Fibroblast of peridontal ligament (primary cell): Measurements from ENCODE around the gene PRKACA.

Experiments used
- DNase-seq: peaks from one replicate; pipeline ENCODE4 v3.0.0-alpha.2; 2010; ENCODE audit errors: extremely low read depth

The PRKACA gene

GRCh38 chr19:14116918-14117578 lies 514 bp downstream of the PRKACA start:
- DNase-seq: no peak

GRCh38 chr19:14116525-14116917 lies 1.0 kb downstream of the PRKACA start:
- DNase-seq: no peak

GRCh38 chr19:14115756-14116155 lies 1.8 kb downstream of the PRKACA start:
- DNase-seq: no peak

GRCh38 chr19:14114854-14115253 lies 2.7 kb downstream of the PRKACA start:
- no peak for DNase-seq

GRCh38 chr19:14114439-14114838 lies 3.1 kb downstream of the PRKACA start:
- DNase-seq: no peak

- DNase-seq: no peak
Observed at GRCh38 chr19:14113762-14114414, 3.7 kb downstream of the PRKACA start.

GRCh38 chr19:14112809-14113385 lies 4.7 kb downstream of the PRKACA start:
- peak; percentile 19 for DNase-seq

- peak; percentile 29 for DNase-seq
Observed at GRCh38 chr19:14112051-14112808, 5.3 kb downstream of the PRKACA start.

GRCh38 chr19:14111486-14111885 lies 6.1 kb downstream of the PRKACA start:
- no peak for DNase-seq

- no peak for DNase-seq
Observed at GRCh38 chr19:14110650-14111049, 6.9 kb downstream of the PRKACA start.

GRCh38 chr19:14107581-14108461 lies 9.7 kb downstream of the PRKACA start:
- no peak for DNase-seq

- DNase-seq: no peak
Observed at GRCh38 chr19:14106840-14107239, 10.7 kb downstream of the PRKACA start.

GRCh38 chr19:14105680-14106079 lies 11.9 kb downstream of the PRKACA start:
- no peak for DNase-seq

GRCh38 chr19:14103310-14103709 lies 14.3 kb downstream of the PRKACA start:
- DNase-seq: no peak

- DNase-seq: no peak
Observed at GRCh38 chr19:14102756-14103155, 14.8 kb downstream of the PRKACA start.

- DNase-seq: no peak
Observed at GRCh38 chr19:14102102-14102696, 15.4 kb downstream of the PRKACA start.

GRCh38 chr19:14101003-14101545 lies 16.5 kb downstream of the PRKACA start:
- DNase-seq: no peak

- DNase-seq: no peak
Observed at GRCh38 chr19:14097532-14098151, 19.9 kb downstream of the PRKACA start.

- no peak for DNase-seq
Observed at GRCh38 chr19:14096272-14096992, 21.1 kb downstream of the PRKACA start.

- DNase-seq: no peak
Observed at GRCh38 chr19:14094854-14095253, 22.7 kb downstream of the PRKACA start.
